GM23338 (cell line): Measurements from ENCODE around the gene PLOD3. TPM values are rescaled to one million over a fixed set of nuclear protein-coding genes. Genes with fewer than 3 reads are reported as not detected.

Experiments
- CREB1 ChIP-seq: fragments of 250-450 bp; sonication (Bioruptor Pico); IDR thresholded peaks from 2 replicates; pipeline ENCODE4 v1.5.0; 2020; ENCODE audit warnings: low read depth, mild to moderate bottlenecking, moderate library complexity
- EZH2 ChIP-seq: fragments of 200-600 bp; sonication (generic); IDR thresholded peaks from one replicate; pipeline ENCODE4 v1.8.0; 2017; ENCODE audit warnings: antibody characterized with exemption, mild to moderate bottlenecking, low read depth; ENCODE audit not compliant: unreplicated experiment
- EZH2phosphoT487 ChIP-seq: fragments of 200-600 bp; sonication (generic); IDR thresholded peaks from one replicate; pipeline ENCODE4 v1.8.1; 2018; ENCODE audit warnings: antibody characterized with exemption; ENCODE audit not compliant: unreplicated experiment
- JUNB ChIP-seq: IDR thresholded peaks from one replicate; pipeline ENCODE4 v1.6.1; 2016; ENCODE audit warnings: antibody characterized with exemption; ENCODE audit not compliant: unreplicated experiment
- POLR2AphosphoS5 ChIP-seq: IDR thresholded peaks from 2 replicates; pipeline ENCODE4 v1.6.1; 2016; ENCODE audit warnings: antibody characterized with exemption, low read depth
- ZNF114 ChIP-seq: fragments of 250-450 bp; sonication (Bioruptor Pico); IDR thresholded peaks from 2 replicates; pipeline ENCODE4 v1.5.0; 2020; ENCODE audit warnings: mild to moderate bottlenecking, moderate library complexity
- polyA plus RNA-seq: library from polyadenylated mRNA; unstranded; fragments of >200 nt; fragmentation: Nextera tagmentation; extraction: Ambion mirVana; gene quantifications from 2 replicates; pipeline ENCODE4 v1.2.1, GENCODE V29; 2016
- total RNA-seq: library from RNA; depleted of rRNA; stranded (reverse); fragments of >200 nt; shearing (Covaris generic); gene quantifications from 2 replicates; pipeline ENCODE4 v1.2.3, GENCODE V29; 2014
- TF ChIP-seq, protein P1 (sequence below): fragments of 250-450 bp; sonication (Bioruptor Pico); IDR thresholded peaks from 2 replicates; pipeline ENCODE4 v1.5.0; 2020; ENCODE audit warnings: mild to moderate bottlenecking, moderate library complexity
- TF ChIP-seq, protein P2 (sequence below): IDR thresholded peaks from one replicate; pipeline ENCODE4 v1.6.1; 2018; ENCODE audit warnings: antibody characterized with exemption; ENCODE audit not compliant: unreplicated experiment
- TF ChIP-seq, protein P3 (sequence below), 2 experiments: fragments of 200-600 bp in 1 of 2; sonication (generic) in 1 of 2; conservative IDR thresholded peaks; 2 replicates each; pipeline versions ENCODE4 v1.5.1 to v1.6.1; 2016 to 2017; ENCODE audit warnings: antibody characterized with exemption in 2 of 2, low read depth in 2 of 2, mild to moderate bottlenecking in 2 of 2, moderate library complexity in 1 of 2
- TF ChIP-seq, protein P4 (sequence below): IDR thresholded peaks from 2 replicates; pipeline ENCODE4 v1.6.1; 2016; ENCODE audit warnings: antibody characterized with exemption

Gene PLOD3
- total and polyA plus RNA-seq, 2 experiments from 2014 or later: 35.2 to 40.7 TPM

DNA sequence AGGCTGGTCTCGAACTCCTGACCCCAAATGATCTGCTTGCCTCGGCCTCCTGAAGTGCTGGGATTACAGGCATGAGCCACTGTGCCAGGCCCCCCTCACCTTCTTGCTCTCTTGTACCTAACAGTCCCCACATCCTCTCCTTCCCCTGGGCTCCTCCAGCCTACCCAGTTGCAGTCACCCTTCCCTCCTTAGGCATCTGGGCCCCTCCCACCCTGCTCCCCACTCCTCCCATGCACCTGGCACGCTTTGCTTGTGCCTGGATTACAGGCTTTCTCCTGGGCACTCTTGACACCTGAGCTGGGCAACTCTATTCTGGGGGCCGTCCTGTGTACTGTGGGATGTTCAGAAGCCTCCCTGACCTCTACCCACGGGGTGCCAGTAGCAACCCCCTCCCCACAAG, 17.3 kb upstream of the PLOD3 start (continued):
- TF ChIP-seq, protein P1, sequence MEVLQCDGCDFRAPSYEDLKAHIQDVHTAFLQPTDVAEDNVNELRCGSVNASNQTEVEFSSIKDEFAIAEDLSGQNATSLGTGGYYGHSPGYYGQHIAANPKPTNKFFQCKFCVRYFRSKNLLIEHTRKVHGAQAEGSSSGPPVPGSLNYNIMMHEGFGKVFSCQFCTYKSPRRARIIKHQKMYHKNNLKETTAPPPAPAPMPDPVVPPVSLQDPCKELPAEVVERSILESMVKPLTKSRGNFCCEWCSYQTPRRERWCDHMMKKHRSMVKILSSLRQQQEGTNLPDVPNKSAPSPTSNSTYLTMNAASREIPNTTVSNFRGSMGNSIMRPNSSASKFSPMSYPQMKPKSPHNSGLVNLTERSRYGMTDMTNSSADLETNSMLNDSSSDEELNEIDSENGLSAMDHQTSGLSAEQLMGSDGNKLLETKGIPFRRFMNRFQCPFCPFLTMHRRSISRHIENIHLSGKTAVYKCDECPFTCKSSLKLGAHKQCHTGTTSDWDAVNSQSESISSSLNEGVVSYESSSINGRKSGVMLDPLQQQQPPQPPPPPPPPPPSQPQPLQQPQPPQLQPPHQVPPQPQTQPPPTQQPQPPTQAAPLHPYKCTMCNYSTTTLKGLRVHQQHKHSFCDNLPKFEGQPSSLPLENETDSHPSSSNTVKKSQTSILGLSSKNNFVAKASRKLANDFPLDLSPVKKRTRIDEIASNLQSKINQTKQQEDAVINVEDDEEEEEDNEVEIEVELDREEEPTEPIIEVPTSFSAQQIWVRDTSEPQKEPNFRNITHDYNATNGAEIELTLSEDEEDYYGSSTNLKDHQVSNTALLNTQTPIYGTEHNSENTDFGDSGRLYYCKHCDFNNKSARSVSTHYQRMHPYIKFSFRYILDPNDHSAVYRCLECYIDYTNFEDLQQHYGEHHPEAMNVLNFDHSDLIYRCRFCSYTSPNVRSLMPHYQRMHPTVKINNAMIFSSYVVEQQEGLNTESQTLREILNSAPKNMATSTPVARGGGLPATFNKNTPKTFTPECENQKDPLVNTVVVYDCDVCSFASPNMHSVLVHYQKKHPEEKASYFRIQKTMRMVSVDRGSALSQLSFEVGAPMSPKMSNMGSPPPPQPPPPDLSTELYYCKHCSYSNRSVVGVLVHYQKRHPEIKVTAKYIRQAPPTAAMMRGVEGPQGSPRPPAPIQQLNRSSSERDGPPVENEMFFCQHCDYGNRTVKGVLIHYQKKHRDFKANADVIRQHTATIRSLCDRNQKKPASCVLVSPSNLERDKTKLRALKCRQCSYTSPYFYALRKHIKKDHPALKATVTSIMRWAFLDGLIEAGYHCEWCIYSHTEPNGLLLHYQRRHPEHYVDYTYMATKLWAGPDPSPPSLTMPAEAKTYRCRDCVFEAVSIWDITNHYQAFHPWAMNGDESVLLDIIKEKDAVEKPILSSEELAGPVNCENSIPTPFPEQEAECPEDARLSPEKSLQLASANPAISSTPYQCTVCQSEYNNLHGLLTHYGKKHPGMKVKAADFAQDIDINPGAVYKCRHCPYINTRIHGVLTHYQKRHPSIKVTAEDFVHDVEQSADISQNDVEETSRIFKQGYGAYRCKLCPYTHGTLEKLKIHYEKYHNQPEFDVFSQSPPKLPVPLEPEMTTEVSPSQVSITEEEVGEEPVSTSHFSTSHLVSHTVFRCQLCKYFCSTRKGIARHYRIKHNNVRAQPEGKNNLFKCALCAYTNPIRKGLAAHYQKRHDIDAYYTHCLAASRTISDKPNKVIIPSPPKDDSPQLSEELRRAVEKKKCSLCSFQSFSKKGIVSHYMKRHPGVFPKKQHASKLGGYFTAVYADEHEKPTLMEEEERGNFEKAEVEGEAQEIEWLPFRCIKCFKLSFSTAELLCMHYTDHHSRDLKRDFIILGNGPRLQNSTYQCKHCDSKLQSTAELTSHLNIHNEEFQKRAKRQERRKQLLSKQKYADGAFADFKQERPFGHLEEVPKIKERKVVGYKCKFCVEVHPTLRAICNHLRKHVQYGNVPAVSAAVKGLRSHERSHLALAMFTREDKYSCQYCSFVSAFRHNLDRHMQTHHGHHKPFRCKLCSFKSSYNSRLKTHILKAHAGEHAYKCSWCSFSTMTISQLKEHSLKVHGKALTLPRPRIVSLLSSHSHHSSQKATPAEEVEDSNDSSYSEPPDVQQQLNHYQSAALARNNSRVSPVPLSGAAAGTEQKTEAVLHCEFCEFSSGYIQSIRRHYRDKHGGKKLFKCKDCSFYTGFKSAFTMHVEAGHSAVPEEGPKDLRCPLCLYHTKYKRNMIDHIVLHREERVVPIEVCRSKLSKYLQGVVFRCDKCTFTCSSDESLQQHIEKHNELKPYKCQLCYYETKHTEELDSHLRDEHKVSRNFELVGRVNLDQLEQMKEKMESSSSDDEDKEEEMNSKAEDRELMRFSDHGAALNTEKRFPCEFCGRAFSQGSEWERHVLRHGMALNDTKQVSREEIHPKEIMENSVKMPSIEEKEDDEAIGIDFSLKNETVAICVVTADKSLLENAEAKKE (CRISPR knock-in tag): no peak
- no peak for TF ChIP-seq POLR2AphosphoS5
- TF ChIP-seq EZH2phosphoT487: no peak
- no peak for TF ChIP-seq ZNF114 (CRISPR knock-in tag)
- TF ChIP-seq, protein P2, sequence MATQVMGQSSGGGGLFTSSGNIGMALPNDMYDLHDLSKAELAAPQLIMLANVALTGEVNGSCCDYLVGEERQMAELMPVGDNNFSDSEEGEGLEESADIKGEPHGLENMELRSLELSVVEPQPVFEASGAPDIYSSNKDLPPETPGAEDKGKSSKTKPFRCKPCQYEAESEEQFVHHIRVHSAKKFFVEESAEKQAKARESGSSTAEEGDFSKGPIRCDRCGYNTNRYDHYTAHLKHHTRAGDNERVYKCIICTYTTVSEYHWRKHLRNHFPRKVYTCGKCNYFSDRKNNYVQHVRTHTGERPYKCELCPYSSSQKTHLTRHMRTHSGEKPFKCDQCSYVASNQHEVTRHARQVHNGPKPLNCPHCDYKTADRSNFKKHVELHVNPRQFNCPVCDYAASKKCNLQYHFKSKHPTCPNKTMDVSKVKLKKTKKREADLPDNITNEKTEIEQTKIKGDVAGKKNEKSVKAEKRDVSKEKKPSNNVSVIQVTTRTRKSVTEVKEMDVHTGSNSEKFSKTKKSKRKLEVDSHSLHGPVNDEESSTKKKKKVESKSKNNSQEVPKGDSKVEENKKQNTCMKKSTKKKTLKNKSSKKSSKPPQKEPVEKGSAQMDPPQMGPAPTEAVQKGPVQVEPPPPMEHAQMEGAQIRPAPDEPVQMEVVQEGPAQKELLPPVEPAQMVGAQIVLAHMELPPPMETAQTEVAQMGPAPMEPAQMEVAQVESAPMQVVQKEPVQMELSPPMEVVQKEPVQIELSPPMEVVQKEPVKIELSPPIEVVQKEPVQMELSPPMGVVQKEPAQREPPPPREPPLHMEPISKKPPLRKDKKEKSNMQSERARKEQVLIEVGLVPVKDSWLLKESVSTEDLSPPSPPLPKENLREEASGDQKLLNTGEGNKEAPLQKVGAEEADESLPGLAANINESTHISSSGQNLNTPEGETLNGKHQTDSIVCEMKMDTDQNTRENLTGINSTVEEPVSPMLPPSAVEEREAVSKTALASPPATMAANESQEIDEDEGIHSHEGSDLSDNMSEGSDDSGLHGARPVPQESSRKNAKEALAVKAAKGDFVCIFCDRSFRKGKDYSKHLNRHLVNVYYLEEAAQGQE: no peak
- no peak for TF ChIP-seq CREB1 (CRISPR knock-in tag)
- no peak for TF ChIP-seq JUNB
- TF ChIP-seq, protein P3, sequence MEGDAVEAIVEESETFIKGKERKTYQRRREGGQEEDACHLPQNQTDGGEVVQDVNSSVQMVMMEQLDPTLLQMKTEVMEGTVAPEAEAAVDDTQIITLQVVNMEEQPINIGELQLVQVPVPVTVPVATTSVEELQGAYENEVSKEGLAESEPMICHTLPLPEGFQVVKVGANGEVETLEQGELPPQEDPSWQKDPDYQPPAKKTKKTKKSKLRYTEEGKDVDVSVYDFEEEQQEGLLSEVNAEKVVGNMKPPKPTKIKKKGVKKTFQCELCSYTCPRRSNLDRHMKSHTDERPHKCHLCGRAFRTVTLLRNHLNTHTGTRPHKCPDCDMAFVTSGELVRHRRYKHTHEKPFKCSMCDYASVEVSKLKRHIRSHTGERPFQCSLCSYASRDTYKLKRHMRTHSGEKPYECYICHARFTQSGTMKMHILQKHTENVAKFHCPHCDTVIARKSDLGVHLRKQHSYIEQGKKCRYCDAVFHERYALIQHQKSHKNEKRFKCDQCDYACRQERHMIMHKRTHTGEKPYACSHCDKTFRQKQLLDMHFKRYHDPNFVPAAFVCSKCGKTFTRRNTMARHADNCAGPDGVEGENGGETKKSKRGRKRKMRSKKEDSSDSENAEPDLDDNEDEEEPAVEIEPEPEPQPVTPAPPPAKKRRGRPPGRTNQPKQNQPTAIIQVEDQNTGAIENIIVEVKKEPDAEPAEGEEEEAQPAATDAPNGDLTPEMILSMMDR (conservative IDR thresholded peaks at IDR 0.05; ENCODE audit: low read depth in 2 of 2): no peak
- TF ChIP-seq, protein P4, sequence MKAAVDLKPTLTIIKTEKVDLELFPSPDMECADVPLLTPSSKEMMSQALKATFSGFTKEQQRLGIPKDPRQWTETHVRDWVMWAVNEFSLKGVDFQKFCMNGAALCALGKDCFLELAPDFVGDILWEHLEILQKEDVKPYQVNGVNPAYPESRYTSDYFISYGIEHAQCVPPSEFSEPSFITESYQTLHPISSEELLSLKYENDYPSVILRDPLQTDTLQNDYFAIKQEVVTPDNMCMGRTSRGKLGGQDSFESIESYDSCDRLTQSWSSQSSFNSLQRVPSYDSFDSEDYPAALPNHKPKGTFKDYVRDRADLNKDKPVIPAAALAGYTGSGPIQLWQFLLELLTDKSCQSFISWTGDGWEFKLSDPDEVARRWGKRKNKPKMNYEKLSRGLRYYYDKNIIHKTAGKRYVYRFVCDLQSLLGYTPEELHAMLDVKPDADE: no peak
- no peak for TF ChIP-seq EZH2
